ENCODE measurements around the gene PTPRA. TPM values are rescaled to one million over a fixed set of nuclear protein-coding genes. Genes with fewer than 3 reads are reported as not detected.
"Not testable (repeated sequence)": the region's sequence is repeated elsewhere in the genome, so short reads cannot be mapped to it uniquely, and the experiment has no call there.

PTPRA gene
- total RNA-seq, 1 experiment from 2014 or later: 55.2 TPM

GRCh38 chr20:3073251-3073643 lies 200.0 kb downstream of the PTPRA start:
- DNase-seq (ENCODE audit: low read depth): not testable (repeated sequence)

DNA sequence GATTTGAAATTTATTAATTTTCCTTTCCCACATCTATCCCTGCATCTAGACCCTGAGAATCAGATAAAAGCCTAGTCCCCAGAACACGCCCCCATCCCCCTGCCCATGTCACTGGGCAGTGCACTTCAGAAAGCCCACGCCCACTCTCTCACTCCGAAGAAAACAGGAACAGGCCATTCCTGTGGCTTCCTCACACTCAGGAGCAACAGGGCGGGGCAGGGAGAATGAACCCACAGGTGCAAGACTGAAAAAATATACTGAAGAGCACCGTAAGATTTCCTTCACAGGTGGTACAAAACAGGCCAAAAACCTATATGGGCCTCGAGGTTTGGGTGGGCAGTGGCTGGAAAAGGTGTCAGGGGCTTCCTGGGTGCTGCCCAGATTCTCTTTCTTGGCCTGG lies 201.5 kb downstream of the PTPRA start:
- no peak for DNase-seq (ENCODE audit: low read depth)

- not testable (repeated sequence) for DNase-seq (ENCODE audit: low read depth)
Observed at GRCh38 chr20:3075315-3075714, 202.0 kb downstream of the PTPRA start.

DNA sequence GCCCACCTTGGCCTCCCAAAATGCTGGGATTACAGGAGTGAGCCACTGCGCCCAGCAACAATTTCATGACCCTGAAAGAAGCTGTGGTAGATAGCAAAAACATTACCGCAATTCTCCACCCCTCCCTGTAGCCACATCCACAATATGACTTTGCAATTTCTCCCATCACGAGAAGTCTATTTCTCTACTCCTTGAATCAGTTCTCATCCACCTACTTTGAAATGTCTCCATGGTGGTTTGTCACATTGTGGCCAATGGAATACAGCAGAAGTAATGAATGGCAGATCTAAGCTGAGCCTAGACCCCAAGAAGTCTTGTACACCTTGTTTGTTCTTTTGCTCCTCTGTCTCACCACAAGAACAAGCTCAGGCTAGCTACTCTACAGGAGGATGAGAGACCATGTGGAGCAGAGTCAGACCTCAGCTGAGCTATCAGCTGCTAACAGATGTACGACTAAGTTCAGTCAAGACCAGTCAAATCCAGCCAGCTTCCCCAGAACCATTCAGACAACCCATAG lies 204.4 kb downstream of the PTPRA start:
- DNase-seq (ENCODE audit: low read depth): no peak

DNA sequence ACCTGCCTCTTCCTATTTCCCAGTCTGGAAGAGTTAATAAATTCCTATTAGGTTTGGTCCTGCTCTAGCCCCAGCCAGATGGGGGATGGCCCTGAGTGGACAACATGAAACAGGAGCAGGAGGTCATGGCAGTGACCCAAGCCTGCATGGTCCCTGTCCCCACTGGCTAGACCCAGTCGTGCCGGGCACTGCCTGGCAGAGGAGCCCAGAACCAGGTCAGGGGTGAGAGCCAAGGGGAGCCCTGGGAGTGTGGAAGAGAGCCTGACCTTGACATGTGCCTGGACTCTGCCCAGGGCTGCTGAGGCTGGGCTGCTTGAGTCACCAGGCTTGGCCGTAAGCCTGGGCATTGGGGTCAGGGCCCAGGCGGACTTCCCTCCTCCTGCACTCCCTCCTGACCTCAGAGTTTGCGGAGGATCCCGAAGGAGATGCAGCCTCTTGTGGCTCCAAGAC lies 207.7 kb downstream of the PTPRA start:
- peak; percentile 94 for DNase-seq (ENCODE audit: low read depth)

- no peak for DNase-seq (ENCODE audit: low read depth)
Observed at GRCh38 chr20:3081641-3082040, 208.4 kb downstream of the PTPRA start.

GRCh38 chr20:3082306-3082951 lies 209.1 kb downstream of the PTPRA start:
- no peak for DNase-seq (ENCODE audit: low read depth)

- no peak for DNase-seq (ENCODE audit: low read depth)
Observed at GRCh38 chr20:3082955-3083952, 210.0 kb downstream of the PTPRA start.

DNA sequence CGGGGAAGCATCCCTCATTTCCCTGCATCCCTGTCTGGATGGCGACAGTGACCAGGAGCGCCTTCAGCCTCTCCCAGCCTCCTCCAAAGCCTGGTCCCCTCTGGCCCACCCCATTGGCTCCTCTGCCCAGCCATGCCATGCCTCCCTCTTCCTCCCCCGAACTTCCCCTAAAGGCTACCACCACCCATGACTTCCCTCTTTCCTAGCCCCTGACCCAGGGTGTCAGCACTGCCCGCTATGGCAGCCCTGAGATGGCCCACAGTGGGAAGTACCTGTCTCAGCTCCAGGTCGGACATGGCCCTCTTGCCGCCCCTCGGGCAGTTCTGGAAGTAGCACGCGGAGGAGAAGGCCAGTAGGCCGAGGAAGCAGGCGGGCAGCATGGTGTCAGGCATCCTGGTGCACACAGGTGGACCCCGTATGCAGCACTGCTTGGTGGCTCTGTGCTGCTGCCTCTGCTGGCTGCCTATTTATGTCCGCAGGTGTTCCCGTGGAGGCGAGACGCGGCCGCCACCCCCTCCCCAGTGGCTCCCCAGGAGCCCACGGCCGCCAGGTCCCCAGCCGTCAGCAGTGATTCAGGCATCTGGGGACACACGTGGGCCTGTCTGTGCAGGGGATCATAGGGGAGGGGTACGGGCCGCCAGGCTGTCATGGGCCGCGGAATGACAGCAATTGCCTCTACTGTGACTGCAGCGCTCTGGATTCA lies 211.2 kb downstream of the PTPRA start, which contains the start of gene AVP:
Gene AVP, minus strand, starts transcription at position 442 of the 703 bp plus-strand sequence. Its CDS starts 50 bp downstream, at position 392.
- DNase-seq (ENCODE audit: low read depth): no peak

GRCh38 chr20:3084986-3085360 lies 211.7 kb downstream of the PTPRA start:
- DNase-seq (ENCODE audit: low read depth): no peak

DNA sequence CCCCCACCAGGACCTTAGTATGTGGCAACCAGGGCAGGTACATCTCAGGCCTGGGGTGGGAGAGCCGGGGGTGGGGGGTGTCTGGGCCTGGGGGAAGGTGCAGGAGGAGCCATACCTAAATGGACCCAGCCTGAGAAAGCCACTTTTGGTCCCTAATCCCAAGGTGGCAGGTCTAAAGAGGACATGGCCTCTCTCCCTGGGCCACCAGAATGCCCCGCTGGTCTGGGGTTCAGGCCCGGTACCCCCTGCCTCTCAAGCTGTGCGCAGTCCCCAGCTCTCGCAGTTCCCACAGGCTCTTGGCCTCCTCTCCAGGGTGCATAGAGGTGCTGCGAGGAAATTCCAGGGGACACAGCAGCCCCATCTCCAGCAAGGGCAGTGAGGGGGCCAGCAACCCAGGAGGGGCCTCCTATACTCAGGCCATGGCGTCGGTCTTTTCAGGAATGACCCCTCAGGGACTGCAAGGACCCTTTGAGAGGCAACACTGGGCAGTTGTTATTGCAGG lies 212.3 kb downstream of the PTPRA start:
- no peak for DNase-seq (ENCODE audit: low read depth)

- DNase-seq (ENCODE audit: low read depth): peak; percentile 34
Observed at GRCh38 chr20:3088031-3088430, 214.8 kb downstream of the PTPRA start.

Other genes starting within 250 kb of the PTPRA start
- gene NOP56, start 220.8 kb upstream of the PTPRA start, total RNA-seq (2014; rRNA removed; shearing (Covaris generic)): 120 and 163 TPM in 2 replicates
- 206 and 210 TPM in 2 replicates for gene IDH3B, start 209.3 kb upstream of the PTPRA start, total RNA-seq (2014; rRNA removed; shearing (Covaris generic))
- gene EBF4, start 180.7 kb upstream of the PTPRA start, total RNA-seq (2014; rRNA removed; shearing (Covaris generic)): 1.1 and 1.5 TPM in 2 replicates
- gene CPXM1, start 72.9 kb upstream of the PTPRA start, total RNA-seq (2014; rRNA removed; shearing (Covaris generic)): 0.15 and 0.42 TPM in 2 replicates
- gene C20orf141, start 58.5 kb upstream of the PTPRA start, total RNA-seq (2014; rRNA removed; shearing (Covaris generic)): not detected in 2 replicates
- gene TMEM239, start 57.1 kb upstream of the PTPRA start, total RNA-seq (2014; rRNA removed; shearing (Covaris generic)): not detected in 2 replicates
- 15.6 and 38.5 TPM in 2 replicates for gene PCED1A, start 32.8 kb upstream of the PTPRA start, total RNA-seq (2014; rRNA removed; shearing (Covaris generic))
- 42.4 and 56.7 TPM in 2 replicates for gene VPS16, start 32.7 kb upstream of the PTPRA start, total RNA-seq (2014; rRNA removed; shearing (Covaris generic))
- gene GNRH2, start 170.1 kb downstream of the PTPRA start, total RNA-seq (2014; rRNA removed; shearing (Covaris generic)): not detected in 2 replicates
- gene MRPS26, start 172.6 kb downstream of the PTPRA start, total RNA-seq (2014; rRNA removed; shearing (Covaris generic)): 82.8 and 98.3 TPM in 2 replicates
- gene OXT, start 198.1 kb downstream of the PTPRA start, total RNA-seq (2014; rRNA removed; shearing (Covaris generic)): not detected in 2 replicates
- not detected in 2 replicates for gene AVP, start 211.2 kb downstream of the PTPRA start, total RNA-seq (2014; rRNA removed; shearing (Covaris generic))

Data from M059J (cell line).